DOHH2 (cell line): Measurements from ENCODE around the gene EXOSC5.

Source experiments
- H3F3A ChIP-seq: fragments of 200-600 bp; sonication (generic), shearing (Covaris generic); 2 replicates; pipeline ENCODE4 v1.6.0; 2016; ENCODE audit warnings: antibody characterized with exemption, mild to moderate bottlenecking; ENCODE audit not compliant: control insufficient read depth, insufficient read depth
- H3K27ac ChIP-seq: fragments of 200-600 bp; sonication (generic); 2 replicates; pipeline ENCODE4 v1.5.1; 2014; ENCODE audit warnings: low read depth, mild to moderate bottlenecking, low read length, moderate library complexity
- H3K27me3 ChIP-seq: fragments of 200-600 bp; sonication (generic); 2 replicates; pipeline ENCODE4 v1.6.1; 2014; ENCODE audit warnings: mild to moderate bottlenecking, low read length, mixed read lengths; ENCODE audit not compliant: control insufficient read depth
- H3K36me3 ChIP-seq: fragments of 200-600 bp; sonication (generic); 2 replicates; pipeline ENCODE4 v1.6.1; 2014; ENCODE audit warnings: mild to moderate bottlenecking, low read length, moderate library complexity, mixed read lengths; ENCODE audit not compliant: control insufficient read depth
- H3K4me1 ChIP-seq: fragments of 200-600 bp; sonication (generic); 2 replicates; pipeline ENCODE4 v1.6.1; 2014; ENCODE audit warnings: mild to moderate bottlenecking, low read length, mixed read lengths; ENCODE audit not compliant: control insufficient read depth
- H3K4me2 ChIP-seq: fragments of 200-600 bp; sonication (generic); 2 replicates; pipeline ENCODE4 v1.6.0; 2014; ENCODE audit warnings: mild to moderate bottlenecking, low read length, moderate library complexity
- H3K4me3 ChIP-seq: fragments of 200-600 bp; sonication (generic); 2 replicates; pipeline ENCODE4 v1.5.1; 2014; ENCODE audit warnings: mild to moderate bottlenecking, low read length, mixed read lengths
- H3K79me2 ChIP-seq: fragments of 200-600 bp; sonication (generic); 2 replicates; pipeline ENCODE4 v1.6.1; 2014; ENCODE audit warnings: mild to moderate bottlenecking, low read length, mixed read lengths; ENCODE audit not compliant: control insufficient read depth
- H3K9me2 ChIP-seq: fragments of 200-600 bp; sonication (generic); replicated peaks from 2 replicates; pipeline ENCODE4 v1.6.1; 2014; ENCODE audit warnings: mild to moderate bottlenecking, low read length, mixed read lengths; ENCODE audit not compliant: control insufficient read depth
- H3K9me3 ChIP-seq: fragments of 200-600 bp; sonication (generic); 2 replicates; pipeline ENCODE4 v1.6.1; 2014; ENCODE audit warnings: antibody characterized with exemption, low read length, mixed read lengths; ENCODE audit not compliant: control insufficient read depth, insufficient read depth
- H4K20me1 ChIP-seq: fragments of 200-600 bp; sonication (generic); 2 replicates; pipeline ENCODE4 v1.6.0; 2014; ENCODE audit warnings: low read depth, mild to moderate bottlenecking, antibody characterized with exemption, low read length, moderate library complexity; ENCODE audit not compliant: control insufficient read depth, insufficient read depth
- EZH2phosphoT487 ChIP-seq: fragments of 200-600 bp; sonication (generic); IDR thresholded peaks from 2 replicates; pipeline ENCODE4 v1.6.1; 2017; ENCODE audit warnings: borderline replicate concordance, mild to moderate bottlenecking, antibody characterized with exemption, low read length, moderate library complexity, mixed read lengths
- TF ChIP-seq, protein P1 (sequence below): fragments of 200-600 bp; sonication (generic); IDR thresholded peaks from one replicate; pipeline ENCODE4 v1.5.1; 2014; ENCODE audit warnings: antibody characterized with exemption, mild to moderate bottlenecking, low read depth, low read length; ENCODE audit not compliant: poor library complexity, severe bottlenecking

EXOSC5 gene

DNA sequence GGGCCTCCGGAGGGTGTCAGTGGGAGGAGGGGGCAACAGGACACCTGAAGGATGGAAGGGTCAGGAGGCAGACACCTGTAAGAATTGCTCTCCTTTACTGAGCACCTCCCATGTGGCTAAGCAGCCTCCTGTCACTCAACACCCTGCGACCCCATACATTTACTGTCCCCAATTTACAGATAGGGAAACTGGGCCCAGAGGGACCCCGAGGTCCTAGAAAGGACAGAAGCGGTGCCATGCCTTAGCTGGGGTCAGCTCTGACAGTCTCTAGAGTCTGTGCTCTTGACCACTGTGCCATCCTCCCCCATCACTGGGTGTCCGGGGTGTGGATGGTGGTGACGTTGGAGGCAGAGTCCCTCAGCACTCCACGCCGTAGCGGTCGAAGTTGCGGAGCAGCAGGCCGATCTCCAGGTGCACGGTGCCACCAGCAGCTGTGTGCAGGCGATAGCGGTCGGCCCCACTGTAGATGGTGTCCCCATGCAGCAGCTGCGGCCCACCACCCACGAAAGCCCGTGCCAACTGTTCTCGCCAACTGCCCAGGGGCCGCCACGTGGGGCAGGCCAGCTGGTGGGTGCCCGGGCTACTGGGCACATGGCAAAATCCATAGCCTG is 42.7 kb downstream of the EXOSC5 start:
- H3K27ac ChIP-seq, result no peak overlapping the region
- H3F3A ChIP-seq, result no peaks in the 10 kb centered on the region
- peak overlapping the region; percentile 72 for H3K4me2 ChIP-seq
- no peaks in the 10 kb centered on the region for H3K9me2 ChIP-seq
- peak overlapping the region; percentile 94 for H3K4me3 ChIP-seq
- H3K36me3 ChIP-seq, result peaks cover 32% of the 10 kb centered on the region
- H3K9me3 ChIP-seq, result no peaks in the 10 kb centered on the region
- peaks cover 21% of the 10 kb centered on the region for H3K4me1 ChIP-seq
- H3K27me3 ChIP-seq, result no peaks in the 10 kb centered on the region
- peaks cover 46% of the 10 kb centered on the region for H3K79me2 ChIP-seq
- peaks cover 14% of the 10 kb centered on the region; the same call in 1 of the 2 replicates for H4K20me1 ChIP-seq
- TF ChIP-seq, protein P1, sequence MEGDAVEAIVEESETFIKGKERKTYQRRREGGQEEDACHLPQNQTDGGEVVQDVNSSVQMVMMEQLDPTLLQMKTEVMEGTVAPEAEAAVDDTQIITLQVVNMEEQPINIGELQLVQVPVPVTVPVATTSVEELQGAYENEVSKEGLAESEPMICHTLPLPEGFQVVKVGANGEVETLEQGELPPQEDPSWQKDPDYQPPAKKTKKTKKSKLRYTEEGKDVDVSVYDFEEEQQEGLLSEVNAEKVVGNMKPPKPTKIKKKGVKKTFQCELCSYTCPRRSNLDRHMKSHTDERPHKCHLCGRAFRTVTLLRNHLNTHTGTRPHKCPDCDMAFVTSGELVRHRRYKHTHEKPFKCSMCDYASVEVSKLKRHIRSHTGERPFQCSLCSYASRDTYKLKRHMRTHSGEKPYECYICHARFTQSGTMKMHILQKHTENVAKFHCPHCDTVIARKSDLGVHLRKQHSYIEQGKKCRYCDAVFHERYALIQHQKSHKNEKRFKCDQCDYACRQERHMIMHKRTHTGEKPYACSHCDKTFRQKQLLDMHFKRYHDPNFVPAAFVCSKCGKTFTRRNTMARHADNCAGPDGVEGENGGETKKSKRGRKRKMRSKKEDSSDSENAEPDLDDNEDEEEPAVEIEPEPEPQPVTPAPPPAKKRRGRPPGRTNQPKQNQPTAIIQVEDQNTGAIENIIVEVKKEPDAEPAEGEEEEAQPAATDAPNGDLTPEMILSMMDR, result peak; percentile 39
- TF ChIP-seq EZH2phosphoT487, result no peak

GRCh38 chr19:41353466-41354342 is 43.5 kb downstream of the EXOSC5 start, which contains the start of gene TGFB1:
TGFB1 (minus strand) TSS chr19:41353922; CDS start chr19:41353044, 878 bp downstream.
- Histone ChIP-seq H3K9me3 (no peaks in the 10 kb centered on the region), H3K4me1 (peaks cover 27% of the 10 kb centered on the region), H3K79me2 (peaks cover 53% of the 10 kb centered on the region), H3K9me2 (no peaks in the 10 kb centered on the region), H3K36me3 (peaks cover 40% of the 10 kb centered on the region), H3F3A (no peaks in the 10 kb centered on the region; the same call in 1 of the 2 replicates), H4K20me1 (peaks cover 19% of the 10 kb centered on the region; the same call in 1 of the 2 replicates), H3K4me3 (peak within 1 kb of the TSS; percentile 94), H3K4me2 (peak within 1 kb of the TSS; percentile 72), H3K27me3 (no peaks in the 10 kb centered on the region), H3K27ac (peak within 1 kb of the TSS; percentile 73)
- TF ChIP-seq, protein P1, result peak; percentile 90
- TF ChIP-seq EZH2phosphoT487, result no peak

DNA sequence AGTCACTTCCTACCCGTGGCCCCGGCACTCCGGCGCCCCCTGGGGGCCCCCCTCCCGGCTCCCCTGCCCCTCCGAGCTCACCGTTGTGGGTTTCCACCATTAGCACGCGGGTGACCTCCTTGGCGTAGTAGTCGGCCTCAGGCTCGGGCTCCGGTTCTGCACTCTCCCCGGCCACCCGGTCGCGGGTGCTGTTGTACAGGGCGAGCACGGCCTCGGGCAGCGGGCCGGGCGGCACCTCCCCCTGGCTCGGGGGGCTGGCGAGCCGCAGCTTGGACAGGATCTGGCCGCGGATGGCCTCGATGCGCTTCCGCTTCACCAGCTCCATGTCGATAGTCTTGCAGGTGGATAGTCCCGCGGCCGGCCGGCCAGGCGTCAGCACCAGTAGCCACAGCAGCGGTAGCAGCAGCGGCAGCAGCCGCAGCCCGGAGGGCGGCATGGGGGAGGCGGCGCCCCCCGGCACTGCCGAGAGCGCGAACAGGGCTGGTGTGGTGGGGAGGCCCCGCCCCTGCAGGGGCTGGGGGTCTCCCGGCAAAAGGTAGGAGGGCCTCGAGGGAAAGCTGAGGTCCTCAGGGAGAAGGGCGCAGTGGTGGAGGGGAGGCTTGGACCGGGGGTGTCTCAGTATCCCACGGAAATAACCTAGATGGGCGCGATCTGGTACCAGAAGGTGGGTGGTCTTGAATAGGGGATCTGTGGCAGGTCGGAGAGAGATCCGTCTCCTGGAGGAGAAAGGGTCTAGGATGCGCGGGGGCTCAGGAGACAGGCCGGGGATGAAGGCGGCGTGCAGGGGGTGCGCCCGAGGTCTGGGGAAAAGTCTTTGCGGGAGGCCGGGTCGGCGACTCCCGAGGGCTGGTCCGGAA is 44.3 kb downstream of the EXOSC5 start:
- no peaks in the 10 kb centered on the region; the same call in 1 of the 2 replicates for H3F3A ChIP-seq
- no peaks in the 10 kb centered on the region for H3K27me3 ChIP-seq
- H3K27ac ChIP-seq, result peak overlapping the region; percentile 73
- peaks cover 19% of the 10 kb centered on the region; the same call in 1 of the 2 replicates for H4K20me1 ChIP-seq
- H3K79me2 ChIP-seq, result peaks cover 60% of the 10 kb centered on the region
- H3K4me2 ChIP-seq, result peak overlapping the region; percentile 72
- H3K9me3 ChIP-seq, result no peaks in the 10 kb centered on the region
- H3K4me3 ChIP-seq, result peak overlapping the region; percentile 94
- peaks cover 46% of the 10 kb centered on the region for H3K36me3 ChIP-seq
- TF ChIP-seq, protein P1, result peak; percentile 83
- TF ChIP-seq EZH2phosphoT487, result no peak
- peaks cover 27% of the 10 kb centered on the region for H3K4me1 ChIP-seq
- no peaks in the 10 kb centered on the region for H3K9me2 ChIP-seq
